ENCODE measurements around the gene LMCD1. TPM values are rescaled to one million over a fixed set of nuclear protein-coding genes. Genes with fewer than 3 reads are reported as not detected.

Gene LMCD1
- total and polyA plus RNA-seq, 2 of the 8 experiments (the other 6 are each of a cell fraction or from before 2014, with no cell fraction given): 12.3 to 26.5 TPM

GRCh38 chr3:8520816-8521403 is 19.3 kb downstream of the LMCD1 start:
- Histone ChIP-seq H2BK5ac (ENCODE audit: low read depth, low read length) (no peak overlapping the region), H3K27ac (ENCODE audit: low read depth, low read length) (no peak overlapping the region), H3K27me3 (replicated peaks in 1 of 4; ENCODE audit: control insufficient read depth in 3 of 4, extremely low read depth in 1 of 4, insufficient read depth in 3 of 4, low read length in 3 of 4) (no peaks in the 10 kb centered on the region), H3K4me1 (replicated peaks in 1 of 4; ENCODE audit: control insufficient read depth in 3 of 4, insufficient read depth in 4 of 4, low read length in 3 of 4) (peaks cover 0 to 10% (median 4%) of the 10 kb centered on the region in 4 experiments; a peak in 3 of 7 replicates), H2BK120ac (replicated peaks; ENCODE audit: low read depth, low read length) (no peak overlapping the region), H2AFZ (ENCODE audit: low read length) (no peak overlapping the region), H3K23me2 (ENCODE audit: low read depth, low read length) (no peaks in the 10 kb centered on the region), H3K9ac (replicated peaks in 1 of 4; ENCODE audit: extremely low read depth in 1 of 4, low read depth in 3 of 4, low read length in 3 of 4) (no peak overlapping the region), H3K9me3 (ENCODE audit: insufficient read depth in 2 of 2, low read depth in 1 of 2, low read length in 1 of 2) (no peaks in the 10 kb centered on the region; a peak in 1 of 4 replicates), H2BK20ac (ENCODE audit: low read length) (no peak overlapping the region), H3K4me3 (ENCODE audit: extremely low read depth in 1 of 4, insufficient read depth in 2 of 4, low read depth in 3 of 4, low read length in 4 of 4) (no peak overlapping the region), H4K20me1 (replicated peaks in 1 of 2; ENCODE audit: control insufficient read depth in 1 of 2, insufficient read depth in 2 of 2, low read length in 2 of 2) (no peaks in the 10 kb centered on the region), H3K36me3 (ENCODE audit: control insufficient read depth in 2 of 4, insufficient read depth in 4 of 4, low read length in 3 of 4) (0 out of 8 replicates have a peak, but pooled peaks cover 0 to 5% (median 0%) of the 10 kb centered on the region in 4 experiments), H3K18ac (ENCODE audit: extremely low read depth, low read length) (no peak overlapping the region), H2BK15ac (ENCODE audit: low read length) (no peak overlapping the region), H2BK12ac (ENCODE audit: low read depth, low read length) (no peak overlapping the region), H3K79me1 (ENCODE audit: low read depth, low read length) (no peaks in the 10 kb centered on the region; the same call in 1 of the 2 replicates), H3K23ac (ENCODE audit: insufficient read length) (no peak overlapping the region), H4K91ac (replicated peaks; ENCODE audit: insufficient read length, low read length) (no peak overlapping the region), H2AK5ac (ENCODE audit: low read depth, low read length) (no peak overlapping the region), H3K79me2 (ENCODE audit: control insufficient read depth in 1 of 2, insufficient read depth in 2 of 2, low read length in 2 of 2) (no peaks in the 10 kb centered on the region), H4K5ac (ENCODE audit: insufficient read length, low read depth, low read length) (no peak overlapping the region), H3K56ac (replicated peaks; ENCODE audit: insufficient read length, low read depth, low read length) (no peak overlapping the region), H4K8ac (ENCODE audit: extremely low read depth, insufficient read depth, low read length) (no peak overlapping the region), H3K4me2 (ENCODE audit: insufficient read depth in 1 of 2, low read depth in 2 of 2, low read length in 2 of 2) (no peak overlapping the region), H3K4ac (replicated peaks; ENCODE audit: insufficient read length, low read depth, low read length) (no peak overlapping the region), H3K14ac (ENCODE audit: insufficient read length) (no peak overlapping the region)
- POLR2A ChIA-PET (ENCODE audit: partially characterized antibody): interaction anchor here (1.1 kb wide), 1 partner anchor 20 kb away, joined by 3 read pairs; no protein-coding TSS in a partner anchor
- no peak for FAIRE-seq
- CTCF ChIA-PET (ENCODE audit: partially characterized antibody): interaction anchor here (0.9 to 1.6 kb wide), 4 partner anchors 8 to 101 kb away, joined by 3 to 4 read pairs (median 3); no protein-coding TSS in a partner anchor
- WGBS, 2 experiments (ENCODE audit: extremely low coverage in 1 of 2, insufficient coverage in 1 of 2, insufficient read length in 1 of 2, insufficient replicate concordance in 2 of 2, low coverage in 1 of 2, low lambda C conversion rate in 2 of 2, missing lambda C conversion rate in 1 of 2): 83% methylated on average over 9 of the region's 9 CpGs; no CpG with 5 or more reads in 1 of the 2 experiments
- DNase-seq (ENCODE audit: low read depth in 1 of 2, low spot score in 2 of 2): no peak
- TF ChIP-seq CTBP2 (IDR thresholded peaks at IDR 0.05; ENCODE audit: borderline replicate concordance, insufficient read depth, insufficient read length, low read length): no peak
- TF ChIP-seq JUN (IDR thresholded peaks at IDR 0.05; ENCODE audit: low read depth, low read length): no peak
- TF ChIP-seq POLR2AphosphoS5 (IDR thresholded peaks at IDR 0.05; ENCODE audit: low read depth, low read length): no peak
- no peak for TF ChIP-seq RXRA (IDR thresholded peaks at IDR 0.05; ENCODE audit: insufficient read depth, low read depth, low read length)

Measured in H1 (cell line).